Measurements from ENCODE around the gene DLG5. TPM values are rescaled to one million over a fixed set of nuclear protein-coding genes. Genes with fewer than 3 reads are reported as not detected.

DLG5 gene
- total RNA-seq, 1 experiment from 2014 or later: 127 TPM

DNA sequence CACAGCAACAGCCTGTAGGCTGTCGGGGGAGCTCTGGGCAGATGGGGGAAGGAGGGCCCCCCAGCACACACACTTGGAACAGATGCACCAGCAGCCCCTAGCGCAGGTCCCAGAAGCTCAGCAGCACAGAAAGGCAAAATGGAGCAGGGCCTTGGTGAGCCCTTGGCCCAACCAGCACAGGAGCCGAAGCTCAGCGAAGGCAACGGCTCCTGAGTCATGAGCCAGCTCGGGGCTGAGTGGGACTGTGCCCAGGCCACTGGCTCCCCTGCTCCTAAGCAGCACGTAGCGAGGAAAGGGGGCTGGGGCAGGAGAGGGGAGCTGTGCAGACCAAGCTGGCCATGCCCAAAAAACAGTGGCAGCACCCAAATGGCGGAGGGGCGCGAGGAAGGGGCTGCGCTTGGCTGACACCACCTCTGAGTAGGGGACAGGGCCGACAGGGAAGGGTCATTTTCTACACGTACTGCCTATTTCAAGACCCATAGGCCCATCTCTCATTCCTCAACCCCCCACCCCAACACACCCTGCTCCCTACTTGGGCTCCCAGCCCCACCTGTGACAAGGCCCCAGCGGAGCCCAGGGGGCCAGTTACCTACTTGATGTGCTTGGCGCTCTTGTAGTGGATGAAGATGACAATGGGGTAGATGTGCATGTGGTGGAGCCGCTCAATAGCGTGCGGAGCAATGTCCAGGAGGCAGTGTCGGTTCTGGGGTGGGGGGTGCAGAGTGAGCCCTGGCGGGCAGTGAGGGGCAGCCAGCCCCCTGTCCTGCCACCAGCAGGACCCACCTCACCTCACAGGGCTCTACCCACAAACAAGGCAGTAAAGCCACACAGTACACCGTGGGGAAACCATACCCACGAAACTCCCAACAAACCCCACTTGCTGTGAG is 132.1 kb downstream of the DLG5 start:
- ChIA-PET CTCF (no interaction called here), POLR2A (no interaction called here)
- H3K4me3 Mint-ChIP-seq (ENCODE audit: unreplicated experiment): no peak overlapping the region
- peaks cover 5% of the 10 kb centered on the region for H3K4me1 Mint-ChIP-seq (ENCODE audit: insufficient read depth, unreplicated experiment)
- no peaks in the 10 kb centered on the region for H3K27me3 Mint-ChIP-seq (ENCODE audit: insufficient read depth, unreplicated experiment)
- TF ChIP-seq CTCF (IDR thresholded peaks at IDR 0.05; ENCODE audit: unreplicated experiment): no peak
- no peak overlapping the region for H3K27ac Mint-ChIP-seq (ENCODE audit: low read depth, unreplicated experiment)
- no peaks in the 10 kb centered on the region for H3K9me3 Mint-ChIP-seq (ENCODE audit: unreplicated experiment)
- no TSS peak for BruUV-seq (replicated peaks)
- H3K36me3 Mint-ChIP-seq (ENCODE audit: insufficient read depth, unreplicated experiment): peaks cover 100% of the 10 kb centered on the region
- intact Hi-C loops (cut with micrococcal nuclease): no loop called here
- no peak for DNase-seq (ENCODE audit: unreplicated experiment)

DNA sequence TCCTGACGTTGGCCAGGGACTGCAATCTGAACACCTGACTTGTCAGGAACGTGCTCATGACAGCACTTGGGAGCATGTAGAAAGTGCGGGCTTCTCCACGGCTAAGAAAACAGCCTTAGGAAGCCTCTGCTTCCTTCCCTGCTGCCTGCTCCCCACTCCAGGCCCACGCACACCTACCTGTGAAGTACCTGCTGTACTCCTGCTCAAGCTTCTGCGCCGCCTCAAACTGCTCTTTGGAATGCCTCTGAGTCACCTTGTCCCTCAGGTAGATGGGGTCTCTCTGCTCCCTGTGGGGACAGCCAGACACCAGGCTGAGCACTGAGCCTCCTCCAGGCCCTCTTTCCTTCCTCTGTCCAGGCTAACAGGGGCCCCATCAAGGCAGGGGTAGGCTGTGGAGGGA is 132.7 kb downstream of the DLG5 start:
- Mint-ChIP-seq H3K4me1 (ENCODE audit: insufficient read depth, unreplicated experiment) (peaks cover 5% of the 10 kb centered on the region), H3K36me3 (ENCODE audit: insufficient read depth, unreplicated experiment) (peaks cover 100% of the 10 kb centered on the region), H3K9me3 (ENCODE audit: unreplicated experiment) (no peaks in the 10 kb centered on the region), H3K27me3 (ENCODE audit: insufficient read depth, unreplicated experiment) (no peaks in the 10 kb centered on the region), H3K27ac (ENCODE audit: low read depth, unreplicated experiment) (no peak overlapping the region), H3K4me3 (ENCODE audit: unreplicated experiment) (no peak overlapping the region)
- no peak for DNase-seq (ENCODE audit: unreplicated experiment)
- no TSS peak for BruUV-seq (replicated peaks)
- ChIA-PET CTCF (no interaction called here), POLR2A (no interaction called here)
- no peak for TF ChIP-seq CTCF (IDR thresholded peaks at IDR 0.05; ENCODE audit: unreplicated experiment)
- intact Hi-C loops (cut with micrococcal nuclease): no loop called here

GRCh38 chr10:77792155-77792554 is 134.4 kb downstream of the DLG5 start:
- DNase-seq (ENCODE audit: unreplicated experiment): no peak
- no peak overlapping the region for H3K27ac Mint-ChIP-seq (ENCODE audit: low read depth, unreplicated experiment)
- H3K4me1 Mint-ChIP-seq (ENCODE audit: insufficient read depth, unreplicated experiment): peaks cover under 1% of the 10 kb centered on the region
- H3K4me3 Mint-ChIP-seq (ENCODE audit: unreplicated experiment): no peak overlapping the region
- intact Hi-C loops (cut with micrococcal nuclease): no loop called here
- ChIA-PET CTCF (no interaction called here), POLR2A (interaction anchor here (0.6 to 1.3 kb wide), 4 partner anchors 12 to 237 kb away, joined by 3 to 4 read pairs (median 4); partner anchors contain the start of gene POLR3A)
- peaks cover 100% of the 10 kb centered on the region for H3K36me3 Mint-ChIP-seq (ENCODE audit: insufficient read depth, unreplicated experiment)
- no TSS peak for BruUV-seq (replicated peaks)
- no peak for TF ChIP-seq CTCF (IDR thresholded peaks at IDR 0.05; ENCODE audit: unreplicated experiment)
- H3K9me3 Mint-ChIP-seq (ENCODE audit: unreplicated experiment): no peaks in the 10 kb centered on the region
- no peaks in the 10 kb centered on the region for H3K27me3 Mint-ChIP-seq (ENCODE audit: insufficient read depth, unreplicated experiment)

DNA sequence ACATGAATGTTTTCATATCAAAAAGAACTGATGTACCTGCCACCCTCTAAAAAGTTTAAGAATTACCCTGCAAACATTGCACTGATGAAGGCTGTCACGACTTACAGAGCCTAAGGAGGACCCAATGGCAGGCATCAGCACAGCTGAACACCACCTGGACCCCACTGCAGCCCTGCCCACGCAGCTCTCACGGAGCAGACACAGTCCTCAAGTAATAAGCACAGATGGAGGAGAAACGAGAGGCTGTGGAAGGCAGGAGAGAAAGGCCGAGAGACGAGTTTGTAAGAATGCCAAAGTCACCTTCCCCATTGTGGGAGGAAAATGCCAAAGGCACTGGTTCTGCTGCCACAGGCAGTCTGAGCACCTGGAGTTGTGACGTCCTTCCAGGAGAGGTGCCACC is 135.0 kb downstream of the DLG5 start:
- BruUV-seq (replicated peaks): no TSS peak
- CTCF ChIA-PET: interaction anchor here (0.6 to 1.2 kb wide), 3 partner anchors 78 to 626 kb away, joined by 3 read pairs; no protein-coding TSS in a partner anchor
- Mint-ChIP-seq H3K27ac (ENCODE audit: low read depth, unreplicated experiment) (no peak overlapping the region), H3K9me3 (ENCODE audit: unreplicated experiment) (no peaks in the 10 kb centered on the region), H3K36me3 (ENCODE audit: insufficient read depth, unreplicated experiment) (peaks cover 100% of the 10 kb centered on the region), H3K4me1 (ENCODE audit: insufficient read depth, unreplicated experiment) (no peaks in the 10 kb centered on the region), H3K27me3 (ENCODE audit: insufficient read depth, unreplicated experiment) (no peaks in the 10 kb centered on the region), H3K4me3 (ENCODE audit: unreplicated experiment) (no peak overlapping the region)
- intact Hi-C loops (cut with micrococcal nuclease): no loop called here
- no peak for DNase-seq (ENCODE audit: unreplicated experiment)
- POLR2A ChIA-PET: interaction anchor here (1.3 to 1.6 kb wide), 2 partner anchors 8 to 82 kb away, joined by 4 to 5 read pairs; no protein-coding TSS in a partner anchor
- TF ChIP-seq CTCF (IDR thresholded peaks at IDR 0.05; ENCODE audit: unreplicated experiment): no peak

All from MCF 10A (cell line).